ENCODE results near the gene ZNHIT3. TPM values are rescaled to one million over a fixed set of nuclear protein-coding genes. Genes with fewer than 3 reads are reported as not detected.
A peak's percentile ranks its signal among the peaks of the same experiment; 100 is the strongest.

Gene ZNHIT3
- total RNA-seq, 1 donor from 2014 or later, result 35.5 TPM

DNA sequence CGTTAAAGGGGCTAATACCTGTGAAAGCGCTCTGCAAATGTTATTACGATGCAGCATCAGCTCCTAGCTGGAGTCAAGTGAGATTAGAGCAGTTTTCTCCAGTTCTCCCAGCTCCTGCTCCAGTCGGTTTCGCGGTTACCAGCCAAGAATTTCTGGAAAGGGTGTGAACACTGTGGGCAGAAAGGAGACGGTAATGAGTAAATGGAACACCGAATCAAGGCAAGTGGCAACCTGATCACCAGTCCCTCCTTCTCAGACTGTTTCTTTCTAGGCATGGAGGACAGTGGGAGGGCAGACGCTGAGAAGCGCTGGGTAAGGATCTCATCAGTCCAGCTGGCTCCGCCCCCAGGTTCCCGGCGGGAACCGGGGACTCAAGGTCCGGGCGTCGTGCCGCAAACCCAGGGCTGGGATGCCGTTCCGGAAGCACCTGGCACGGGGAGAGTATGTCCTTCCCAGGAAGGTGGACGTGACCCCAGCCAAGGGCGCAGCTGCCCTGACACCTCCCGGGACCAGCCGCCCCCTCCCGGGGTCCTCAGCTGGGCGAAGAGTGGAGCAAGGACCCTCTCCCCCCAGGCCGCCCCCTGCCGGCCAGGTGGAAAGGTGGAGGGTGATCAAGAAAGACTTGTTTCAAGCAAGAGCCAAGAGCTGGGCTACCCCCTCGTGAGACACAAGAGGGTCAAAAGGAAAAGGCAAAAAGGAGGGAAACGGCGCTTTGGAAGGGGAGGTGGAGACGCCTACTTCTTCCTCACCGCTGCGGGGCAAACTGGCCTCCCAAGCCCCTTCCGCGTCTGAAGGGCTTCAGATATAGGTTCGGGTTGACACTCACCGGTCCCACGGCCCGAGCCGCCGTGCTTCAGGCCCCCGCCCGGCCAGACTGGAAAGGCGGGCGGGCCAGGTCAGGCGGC is 47.7 kb downstream of the ZNHIT3 start:
- Mint-ChIP-seq H3K27ac (ENCODE audit: unreplicated experiment) (peak overlapping the region; percentile 98), H3K4me3 (ENCODE audit: unreplicated experiment) (peak overlapping the region; percentile 94), H3K4me1 (ENCODE audit: unreplicated experiment) (peaks cover 13% of the 10 kb centered on the region), H3K9me3 (ENCODE audit: unreplicated experiment) (no peaks in the 10 kb centered on the region), H3K27me3 (ENCODE audit: unreplicated experiment) (no peaks in the 10 kb centered on the region), H3K36me3 (ENCODE audit: unreplicated experiment) (peaks cover 12% of the 10 kb centered on the region)
- peak; percentile 86 for DNase-seq (ENCODE audit: extremely low spot score, unreplicated experiment)
- TF ChIP-seq, protein P1, sequence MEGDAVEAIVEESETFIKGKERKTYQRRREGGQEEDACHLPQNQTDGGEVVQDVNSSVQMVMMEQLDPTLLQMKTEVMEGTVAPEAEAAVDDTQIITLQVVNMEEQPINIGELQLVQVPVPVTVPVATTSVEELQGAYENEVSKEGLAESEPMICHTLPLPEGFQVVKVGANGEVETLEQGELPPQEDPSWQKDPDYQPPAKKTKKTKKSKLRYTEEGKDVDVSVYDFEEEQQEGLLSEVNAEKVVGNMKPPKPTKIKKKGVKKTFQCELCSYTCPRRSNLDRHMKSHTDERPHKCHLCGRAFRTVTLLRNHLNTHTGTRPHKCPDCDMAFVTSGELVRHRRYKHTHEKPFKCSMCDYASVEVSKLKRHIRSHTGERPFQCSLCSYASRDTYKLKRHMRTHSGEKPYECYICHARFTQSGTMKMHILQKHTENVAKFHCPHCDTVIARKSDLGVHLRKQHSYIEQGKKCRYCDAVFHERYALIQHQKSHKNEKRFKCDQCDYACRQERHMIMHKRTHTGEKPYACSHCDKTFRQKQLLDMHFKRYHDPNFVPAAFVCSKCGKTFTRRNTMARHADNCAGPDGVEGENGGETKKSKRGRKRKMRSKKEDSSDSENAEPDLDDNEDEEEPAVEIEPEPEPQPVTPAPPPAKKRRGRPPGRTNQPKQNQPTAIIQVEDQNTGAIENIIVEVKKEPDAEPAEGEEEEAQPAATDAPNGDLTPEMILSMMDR (IDR thresholded peaks at IDR 0.05), result peak; percentile 74

DNA sequence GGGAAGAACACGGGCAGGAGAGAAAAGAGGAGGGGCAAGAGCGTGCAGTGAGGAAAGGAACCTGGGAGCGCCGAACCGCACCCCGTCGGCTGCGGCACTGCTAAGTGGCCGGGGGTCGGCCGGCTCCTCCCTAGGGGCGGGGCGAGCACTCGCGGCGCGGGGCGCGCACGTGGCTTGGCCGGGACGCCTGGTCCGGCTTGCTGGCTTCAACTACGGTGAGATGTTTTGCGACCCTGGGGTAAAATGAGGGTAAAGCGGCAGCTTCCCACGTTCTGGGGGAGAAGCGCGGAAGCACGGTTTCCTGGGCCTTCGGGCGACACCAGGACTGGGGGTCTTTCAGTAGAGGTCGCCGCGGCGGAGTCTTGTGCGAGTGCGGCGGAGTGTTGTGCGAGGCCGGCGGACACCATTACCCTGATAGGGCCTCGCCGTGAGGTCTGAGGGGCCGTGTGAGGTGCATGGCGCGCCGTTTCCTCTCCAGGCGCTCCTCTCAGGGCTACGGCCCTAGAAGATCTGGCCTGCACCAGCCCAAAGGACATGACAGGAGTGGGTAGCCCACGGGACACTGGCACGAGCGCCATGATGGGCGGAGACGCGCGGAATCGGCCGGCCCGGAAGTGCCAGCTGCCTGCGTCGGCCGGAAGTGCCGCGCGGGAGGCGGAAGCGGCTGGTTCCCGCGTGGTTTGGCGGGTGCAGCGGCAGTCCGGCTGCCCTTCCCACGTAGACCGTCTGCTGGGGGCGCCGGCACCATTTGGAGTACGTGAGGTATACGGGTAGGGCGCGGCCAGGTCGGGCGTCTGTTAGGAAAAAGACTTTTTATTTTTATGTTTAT is 48.6 kb downstream of the ZNHIT3 start, which contains the start of the genes MYO19 and PIGW:
TSS of gene MYO19 (minus strand) at position 29 of the 829 bp plus-strand sequence. CDS start 2,330 bp downstream, outside the sequence.
TSS of gene PIGW (plus strand) at position 148 of the 829 bp plus-strand sequence. CDS start 2,115 bp downstream, outside the sequence.
- peak; percentile 95 for DNase-seq (ENCODE audit: extremely low spot score, unreplicated experiment)
- Mint-ChIP-seq H3K27ac (ENCODE audit: unreplicated experiment) (peak within 1 kb of the TSS; percentile 98), H3K9me3 (ENCODE audit: unreplicated experiment) (no peaks in the 10 kb centered on the region)

DNA sequence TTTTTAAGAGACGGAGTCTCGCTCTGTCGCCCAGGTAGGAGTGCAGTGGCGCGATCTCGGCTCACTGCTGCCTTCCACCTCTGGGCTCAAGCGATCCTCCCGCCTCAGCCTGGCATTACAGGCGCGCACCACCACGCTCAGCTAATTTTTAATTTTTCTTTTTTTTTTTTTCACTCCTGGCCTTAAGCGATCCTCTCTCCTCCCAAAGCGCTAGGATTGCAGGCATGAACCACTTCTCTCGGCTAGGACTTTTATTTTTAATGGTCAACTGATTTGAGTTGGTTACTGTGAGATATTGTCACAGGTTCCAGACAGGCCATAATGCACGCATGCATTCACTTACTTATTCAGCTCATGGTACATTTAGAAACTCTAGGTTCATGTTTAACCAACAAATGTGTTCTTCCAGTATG is 49.2 kb downstream of the ZNHIT3 start:
- Mint-ChIP-seq H3K4me3 (ENCODE audit: unreplicated experiment) (peak overlapping the region; percentile 94), H3K4me1 (ENCODE audit: unreplicated experiment) (peaks cover 13% of the 10 kb centered on the region), H3K27me3 (ENCODE audit: unreplicated experiment) (no peaks in the 10 kb centered on the region), H3K9me3 (ENCODE audit: unreplicated experiment) (no peaks in the 10 kb centered on the region), H3K27ac (ENCODE audit: unreplicated experiment) (peak overlapping the region; percentile 98), H3K36me3 (ENCODE audit: unreplicated experiment) (peaks cover 10% of the 10 kb centered on the region)
- TF ChIP-seq, protein P1 (IDR thresholded peaks at IDR 0.05), result no peak
- DNase-seq (ENCODE audit: extremely low spot score, unreplicated experiment), result no peak

More for the DNA sequence above, 48.6 kb downstream of the ZNHIT3 start, which contains the start of the genes MYO19 and PIGW:
- no peaks in the 10 kb centered on the region for H3K27me3 Mint-ChIP-seq (ENCODE audit: unreplicated experiment)
- peaks cover 13% of the 10 kb centered on the region for H3K4me1 Mint-ChIP-seq (ENCODE audit: unreplicated experiment)
- TF ChIP-seq, protein P1 (IDR thresholded peaks at IDR 0.05), result no peak
- H3K4me3 Mint-ChIP-seq (ENCODE audit: unreplicated experiment), result peak within 1 kb of the TSS; percentile 94
- peaks cover 9% of the 10 kb centered on the region for H3K36me3 Mint-ChIP-seq (ENCODE audit: unreplicated experiment)

DNA sequence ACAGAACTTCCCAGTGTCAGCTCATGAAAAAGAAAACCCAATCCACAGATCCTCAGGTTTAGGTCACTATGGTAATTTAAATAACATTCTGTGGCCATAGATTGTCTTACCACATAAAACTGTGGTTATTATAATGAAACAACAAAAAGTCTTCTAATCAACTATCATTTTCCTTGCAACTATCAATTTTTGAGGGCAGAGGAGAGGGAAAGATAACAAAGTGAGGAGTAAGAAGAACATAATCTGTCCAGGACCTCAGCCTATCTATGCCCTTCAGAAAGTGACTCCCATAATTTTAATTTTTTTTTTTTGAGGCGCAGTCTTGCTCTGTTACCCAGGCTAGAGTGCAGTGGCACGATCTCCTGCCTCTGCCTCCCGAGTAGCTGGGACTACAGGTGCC is 54.2 kb downstream of the ZNHIT3 start:
- H3K9me3 Mint-ChIP-seq (ENCODE audit: unreplicated experiment), result no peaks in the 10 kb centered on the region
- TF ChIP-seq, protein P1 (IDR thresholded peaks at IDR 0.05), result no peak
- no peak for DNase-seq (ENCODE audit: extremely low spot score, unreplicated experiment)
- peaks cover 8% of the 10 kb centered on the region for H3K36me3 Mint-ChIP-seq (ENCODE audit: unreplicated experiment)
- H3K27ac Mint-ChIP-seq (ENCODE audit: unreplicated experiment), result no peak overlapping the region
- H3K4me1 Mint-ChIP-seq (ENCODE audit: unreplicated experiment), result peaks cover 18% of the 10 kb centered on the region
- no peaks in the 10 kb centered on the region for H3K27me3 Mint-ChIP-seq (ENCODE audit: unreplicated experiment)
- no peak overlapping the region for H3K4me3 Mint-ChIP-seq (ENCODE audit: unreplicated experiment)

All from osteocyte (in vitro differentiated cells).